ENCODE results near the gene PCDH7.

PCDH7 gene

DNA sequence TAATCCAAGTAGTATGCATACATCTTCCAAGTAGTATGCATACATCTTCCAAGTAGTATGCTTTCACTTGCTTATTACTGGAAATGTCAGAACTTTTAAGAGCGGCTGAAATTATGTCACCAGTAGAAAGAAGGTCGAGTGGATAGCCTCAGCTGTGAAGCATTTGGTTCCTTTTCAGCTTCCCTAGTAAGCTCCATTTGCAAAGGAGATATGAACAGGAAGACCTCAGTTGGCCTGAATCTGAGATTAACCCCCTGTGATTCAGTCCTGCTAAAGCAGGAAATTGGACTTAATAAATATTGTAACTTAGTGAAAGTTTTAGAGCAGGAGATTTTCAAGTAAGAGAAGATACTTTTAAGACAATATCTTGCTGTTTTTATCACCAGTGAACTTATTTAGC is 48.1 kb downstream of the PCDH7 start:
- TF ChIP-seq, protein P1, sequence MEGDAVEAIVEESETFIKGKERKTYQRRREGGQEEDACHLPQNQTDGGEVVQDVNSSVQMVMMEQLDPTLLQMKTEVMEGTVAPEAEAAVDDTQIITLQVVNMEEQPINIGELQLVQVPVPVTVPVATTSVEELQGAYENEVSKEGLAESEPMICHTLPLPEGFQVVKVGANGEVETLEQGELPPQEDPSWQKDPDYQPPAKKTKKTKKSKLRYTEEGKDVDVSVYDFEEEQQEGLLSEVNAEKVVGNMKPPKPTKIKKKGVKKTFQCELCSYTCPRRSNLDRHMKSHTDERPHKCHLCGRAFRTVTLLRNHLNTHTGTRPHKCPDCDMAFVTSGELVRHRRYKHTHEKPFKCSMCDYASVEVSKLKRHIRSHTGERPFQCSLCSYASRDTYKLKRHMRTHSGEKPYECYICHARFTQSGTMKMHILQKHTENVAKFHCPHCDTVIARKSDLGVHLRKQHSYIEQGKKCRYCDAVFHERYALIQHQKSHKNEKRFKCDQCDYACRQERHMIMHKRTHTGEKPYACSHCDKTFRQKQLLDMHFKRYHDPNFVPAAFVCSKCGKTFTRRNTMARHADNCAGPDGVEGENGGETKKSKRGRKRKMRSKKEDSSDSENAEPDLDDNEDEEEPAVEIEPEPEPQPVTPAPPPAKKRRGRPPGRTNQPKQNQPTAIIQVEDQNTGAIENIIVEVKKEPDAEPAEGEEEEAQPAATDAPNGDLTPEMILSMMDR (IDR thresholded peaks at IDR 0.05; ENCODE audit: extremely low read depth, missing control alignments): no peak
- no peak for DNase-seq (ENCODE audit: low spot score)

DNA sequence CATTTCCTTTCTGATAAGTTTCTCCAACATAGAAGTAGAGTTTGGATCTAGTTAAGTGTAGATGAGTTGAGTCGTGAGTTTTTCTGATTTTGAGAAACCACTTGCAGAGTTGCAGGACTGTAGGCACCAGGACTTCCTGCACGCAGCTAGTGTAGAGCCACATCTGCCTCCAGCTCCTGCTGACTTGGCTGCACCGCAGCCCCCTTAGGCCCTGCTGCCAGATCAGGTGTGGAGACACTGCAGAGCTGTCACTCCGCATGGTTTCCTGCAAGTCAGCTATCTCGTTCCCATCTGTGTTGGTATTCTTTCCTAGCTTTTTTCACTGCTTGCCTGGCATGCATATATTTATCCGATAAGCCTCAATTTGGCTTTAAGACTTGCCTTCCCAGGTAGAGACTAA is 48.9 kb downstream of the PCDH7 start:
- DNase-seq (ENCODE audit: low spot score): no peak
- TF ChIP-seq, protein P1 (IDR thresholded peaks at IDR 0.05; ENCODE audit: extremely low read depth, missing control alignments): no peak

DNA sequence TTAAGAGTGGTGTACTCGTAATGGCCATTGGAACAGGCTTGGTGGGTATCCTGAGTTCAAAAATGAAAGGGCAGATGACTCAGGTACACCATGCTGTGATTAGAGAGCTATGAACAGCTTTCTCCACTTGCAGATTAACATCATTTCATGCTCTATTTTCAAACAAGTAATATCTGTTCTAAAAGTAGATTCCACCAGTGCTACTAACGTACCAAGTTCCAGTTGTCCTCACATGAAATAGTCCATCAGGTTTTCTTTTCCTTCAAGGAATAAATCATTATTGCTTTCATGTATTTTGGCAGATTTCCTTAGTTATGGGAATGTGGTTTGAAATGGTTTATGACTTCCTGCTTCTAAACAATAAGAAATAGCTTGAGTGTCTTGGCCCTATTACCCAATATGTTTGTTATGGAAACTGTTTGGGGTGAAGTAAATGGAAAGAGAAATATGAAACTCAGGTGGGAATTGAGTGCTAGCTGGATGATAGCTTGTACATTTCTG is 49.9 kb downstream of the PCDH7 start:
- TF ChIP-seq, protein P1 (IDR thresholded peaks at IDR 0.05; ENCODE audit: extremely low read depth, missing control alignments): no peak
- no peak for DNase-seq (ENCODE audit: low spot score)

DNA sequence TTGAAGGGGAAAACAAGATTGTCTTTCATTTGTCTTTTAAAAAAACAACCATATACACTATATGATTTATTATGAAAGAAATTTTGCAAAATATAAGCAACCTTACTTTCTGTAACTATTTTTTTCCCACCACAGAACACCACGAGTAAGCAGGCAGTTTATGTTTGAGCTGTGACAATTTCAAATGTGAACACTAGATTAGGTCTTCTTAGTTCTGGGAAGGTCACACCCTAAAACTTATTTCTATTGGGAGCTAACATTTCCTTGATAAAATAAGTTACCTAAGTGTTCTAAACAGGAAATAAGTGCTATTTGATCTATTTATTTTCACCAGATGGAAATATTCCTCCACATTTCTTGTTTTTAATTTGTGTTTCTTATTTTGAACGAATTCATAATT is 50.6 kb downstream of the PCDH7 start:
- TF ChIP-seq, protein P1 (IDR thresholded peaks at IDR 0.05; ENCODE audit: extremely low read depth, missing control alignments): no peak
- DNase-seq (ENCODE audit: low spot score): no peak

DNA sequence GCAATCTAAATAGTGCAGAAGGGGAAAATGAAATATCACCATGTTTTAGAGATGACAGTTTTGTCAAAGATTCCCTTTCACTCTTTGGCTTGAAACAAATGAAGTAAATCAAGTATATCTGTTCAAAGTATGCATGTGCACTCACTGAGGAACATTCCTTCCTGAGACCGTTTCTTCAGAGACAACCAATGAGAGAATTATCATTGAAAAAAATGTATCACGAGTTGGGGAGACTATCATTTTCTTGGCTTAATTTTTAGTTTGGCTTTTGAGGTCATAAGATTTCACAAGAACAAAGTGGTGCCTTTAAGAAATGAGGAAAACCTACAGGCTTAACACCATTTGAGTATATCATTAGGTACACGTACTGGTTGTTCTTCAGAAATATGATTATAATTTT is 56.3 kb downstream of the PCDH7 start:
- DNase-seq (ENCODE audit: low spot score): no peak
- TF ChIP-seq, protein P1 (IDR thresholded peaks at IDR 0.05; ENCODE audit: extremely low read depth, missing control alignments): no peak

DNA sequence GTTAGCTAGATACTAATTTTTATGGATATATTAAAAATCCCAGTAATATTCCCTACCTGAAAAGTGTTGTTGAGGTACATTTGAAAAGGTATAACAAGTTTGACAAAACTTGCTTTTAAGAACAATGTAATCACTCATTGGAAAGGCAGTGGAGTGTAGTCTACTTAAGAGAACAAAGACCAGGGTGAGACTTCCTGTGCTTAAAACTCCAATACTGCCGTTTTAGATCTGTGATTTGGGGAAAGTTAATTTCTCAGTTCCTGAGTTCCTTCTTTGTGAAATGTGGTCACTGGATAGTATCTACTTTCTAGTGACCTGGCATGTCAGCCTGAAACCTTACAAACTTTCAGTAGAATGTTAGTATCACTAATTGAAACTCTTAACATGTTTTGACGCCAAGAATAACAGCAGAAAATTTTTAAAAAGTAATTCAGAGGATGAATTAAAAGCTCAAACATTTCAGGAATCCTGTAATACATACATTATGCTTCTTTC is 56.8 kb downstream of the PCDH7 start:
- no peak for DNase-seq (ENCODE audit: low spot score)
- TF ChIP-seq, protein P1 (IDR thresholded peaks at IDR 0.05; ENCODE audit: extremely low read depth, missing control alignments): no peak
